PC-3 (cell line): Measurements from ENCODE around the gene USP32. TPM values are rescaled to one million over a fixed set of nuclear protein-coding genes. Genes with fewer than 3 reads are reported as not detected.

Experiments
- ATAC-seq: fragments of 200-7000 bp; cut with Tn5 transposase; 2 replicates; pipeline ENCODE4 v1.9.1; 2020; ENCODE audit warnings: mild to moderate bottlenecking, moderate library complexity
- BruUV-seq: library from RNA; stranded (reverse); fragments of 400-500 nt; replicated peaks from 2 replicates; lab custom pipeline; 2021; lab: Mats Ljungman, UMichigan
- CTCF ChIA-PET: fragments of 300-600 bp; sonication (Branson Sonifier 250); formaldehyde crosslinking; loops from one replicate; lab custom pipeline; 2022; ENCODE audit warnings: antibody characterized with exemption; lab: Charles Lee
- POLR2A ChIA-PET: fragments of 300-600 bp; sonication (Branson Sonifier 250); formaldehyde crosslinking; loops from one replicate; lab custom pipeline; 2022; ENCODE audit warnings: antibody characterized with exemption; ENCODE audit not compliant: unreplicated experiment; lab: Charles Lee
- DNase-seq: peaks from one replicate; pipeline ENCODE4 v3.0.0-alpha.2; 2015
- H2AFZ ChIP-seq: fragments of 300-600 bp; sonication (generic); 2 replicates; pipeline ENCODE4 v1.6.0; 2016; ENCODE audit warnings: antibody characterized with exemption, low read length
- H3F3A ChIP-seq: fragments of 300-600 bp; sonication (generic); one replicate; pipeline ENCODE4 v1.6.0; 2017; ENCODE audit warnings: antibody characterized with exemption, low read length, control low read depth, mild to moderate bottlenecking; ENCODE audit not compliant: unreplicated experiment
- H3K27ac ChIP-seq: fragments of 300-600 bp; sonication (generic); 2 replicates; pipeline ENCODE4 v1.5.1; 2016; ENCODE audit warnings: mild to moderate bottlenecking, low read length
- H3K27me3 ChIP-seq: fragments of 300-600 bp; sonication (generic); 2 replicates; pipeline ENCODE4 v1.6.1; 2016; ENCODE audit warnings: low read length, mixed read lengths
- H3K36me3 ChIP-seq: fragments of 300-600 bp; sonication (generic); 2 replicates; pipeline ENCODE4 v1.6.1; 2016; ENCODE audit warnings: low read depth, mixed run types, low read length, mixed read lengths
- H3K4me1 ChIP-seq: fragments of 300-600 bp; sonication (generic); 2 replicates; pipeline ENCODE4 v1.5.1; 2016; ENCODE audit warnings: low read length; ENCODE audit not compliant: insufficient read depth
- H3K4me2 ChIP-seq: fragments of 300-600 bp; sonication (generic); 2 replicates; pipeline ENCODE4 v1.6.0; 2016; ENCODE audit warnings: low read length
- H3K4me3 ChIP-seq: fragments of 300-600 bp; sonication (generic); 2 replicates; pipeline ENCODE4 v1.5.1; 2016; ENCODE audit warnings: mild to moderate bottlenecking, low read length, mixed read lengths
- H3K79me2 ChIP-seq: fragments of 300-600 bp; sonication (generic); 2 replicates; pipeline ENCODE4 v1.6.1; 2017; ENCODE audit warnings: low read length, mixed read lengths
- H3K9ac ChIP-seq: fragments of 300-600 bp; sonication (generic); 2 replicates; pipeline ENCODE4 v1.6.0; 2016; ENCODE audit warnings: mild to moderate bottlenecking, low read length
- H3K9me2 ChIP-seq: fragments of 300-600 bp; sonication (generic); replicated peaks from 2 replicates; pipeline ENCODE4 v1.6.1; 2016; ENCODE audit warnings: mixed run types, low read length, mixed read lengths
- H3K9me3 ChIP-seq: fragments of 300-600 bp; sonication (generic); 2 replicates; pipeline ENCODE4 v1.6.1; 2016; ENCODE audit warnings: low read length, mixed read lengths
- H4K20me1 ChIP-seq: fragments of 300-600 bp; sonication (generic); 2 replicates; pipeline ENCODE4 v1.6.1; 2016; ENCODE audit warnings: low read length, mixed read lengths
- CTCF ChIP-seq: fragments of 300-600 bp; sonication (generic); conservative IDR thresholded peaks from 2 replicates; pipeline ENCODE4 v1.5.1; 2017; ENCODE audit warnings: antibody characterized with exemption, low read depth, mild to moderate bottlenecking, low read length
- EZH2 ChIP-seq: fragments of 300-600 bp; sonication (generic); IDR thresholded peaks from one replicate; pipeline ENCODE4 v1.6.1; 2017; ENCODE audit warnings: antibody characterized with exemption, mild to moderate bottlenecking, low read length; ENCODE audit not compliant: unreplicated experiment
- EZH2phosphoT487 ChIP-seq: fragments of 300-600 bp; sonication (generic); IDR thresholded peaks from 2 replicates; pipeline ENCODE4 v1.6.1; 2018; ENCODE audit warnings: mild to moderate bottlenecking, antibody characterized with exemption, low read length, borderline replicate concordance
- intact Hi-C: fragments of 100-400 bp; cut with micrococcal nuclease; formaldehyde crosslinking; loops from 2 replicates; pipeline ENCODE4 v1.9.0; 2023
- total RNA-seq: library from RNA; depleted of rRNA; stranded (reverse); fragments of >200 nt; gene quantifications from 2 replicates; pipeline ENCODE4 v1.2.3, GENCODE V29; 2014

Gene USP32
- total RNA-seq, 1 experiment from 2014 or later: 34.1 TPM

- H3K79me2 ChIP-seq: no peaks in the 10 kb centered on the region
- H3K27ac ChIP-seq: no peak overlapping the region
- H3K4me2 ChIP-seq: no peak overlapping the region
- no peaks in the 10 kb centered on the region for H3F3A ChIP-seq
- TF ChIP-seq EZH2phosphoT487: no peak
- TF ChIP-seq CTCF: no peak
- TF ChIP-seq EZH2: no peak
- no peak overlapping the region for H2AFZ ChIP-seq
- H3K9me3 ChIP-seq: no peaks in the 10 kb centered on the region
- ATAC-seq (no peak), DNase-seq (no peak)
- 0 out of 2 replicates have a peak, but pooled peaks cover 6% of the 10 kb centered on the region for H3K4me1 ChIP-seq
- no TSS peak for BruUV-seq
- POLR2A ChIA-PET: no interaction called here
- CTCF ChIA-PET: interaction anchor here (0.7 to 1.0 kb wide), 2 partner anchors 12 to 78 kb away, joined by 3 read pairs; no protein-coding TSS in a partner anchor
- H3K36me3 ChIP-seq: no peaks in the 10 kb centered on the region
- no peaks in the 10 kb centered on the region for H4K20me1 ChIP-seq
- no peaks in the 10 kb centered on the region for H3K9me2 ChIP-seq
- H3K4me3 ChIP-seq: no peak overlapping the region
- H3K9ac ChIP-seq: no peak overlapping the region
- peaks cover 30% of the 10 kb centered on the region for H3K27me3 ChIP-seq
- intact Hi-C loops: no loop called here
Observed at GRCh38 chr17:60153606-60154390, 238.1 kb downstream of the USP32 start.

- H3K4me3 ChIP-seq: no peak overlapping the region
- H3K4me1 ChIP-seq: 0 out of 2 replicates have a peak, but pooled peaks cover 6% of the 10 kb centered on the region
- no peak overlapping the region for H3K9ac ChIP-seq
- ChIA-PET POLR2A (no interaction called here), CTCF (no interaction called here)
- TF ChIP-seq EZH2 (no peak), CTCF (no peak), EZH2phosphoT487 (no peak)
- peaks cover 33% of the 10 kb centered on the region for H3K27me3 ChIP-seq
- intact Hi-C loops: no loop called here
- no peaks in the 10 kb centered on the region for H3K9me3 ChIP-seq
- no peak overlapping the region for H3K27ac ChIP-seq
- BruUV-seq: no TSS peak
- H2AFZ ChIP-seq: no peak overlapping the region
- H3F3A ChIP-seq: no peaks in the 10 kb centered on the region
- H4K20me1 ChIP-seq: no peaks in the 10 kb centered on the region
- no peak for DNase-seq
- H3K79me2 ChIP-seq: no peaks in the 10 kb centered on the region
- no peaks in the 10 kb centered on the region for H3K36me3 ChIP-seq
- H3K9me2 ChIP-seq: no peaks in the 10 kb centered on the region
- H3K4me2 ChIP-seq: no peak overlapping the region
- no peak for ATAC-seq
Observed at GRCh38 chr17:60151355-60151754, 240.6 kb downstream of the USP32 start.
